GM12891 (cell line): ENCODE data around the gene SELENOK.

Experiments used
- POLR2A ChIP-seq: IDR thresholded peaks from 2 replicates; pipeline ENCODE4 v1.6.1; 2011; ENCODE audit warnings: low read depth, low read length, control low read depth
- POLR2AphosphoS5 ChIP-seq: IDR thresholded peaks from 2 replicates; pipeline ENCODE4 v1.6.1; 2011; ENCODE audit warnings: low read depth, low read length, control low read depth
- SPI1 ChIP-seq: IDR thresholded peaks from 2 replicates; pipeline ENCODE4 v1.6.1; 2011; ENCODE audit warnings: low read depth, low read length, control low read depth

GRCh38 chr3:53913401-53913800, 21.7 kb upstream of the SELENOK start:
- TF ChIP-seq SPI1 = no peak
- no peak for TF ChIP-seq POLR2AphosphoS5
- TF ChIP-seq POLR2A = no peak
